Urothelium cell line (cell line): ENCODE results near the gene GMPPB.
"Not testable (repeated sequence)": the region's sequence is repeated elsewhere in the genome, so short reads cannot be mapped to it uniquely, and the experiment has no call there.

Experiments
- DNase-seq: peaks from one replicate; pipeline ENCODE4 v3.0.0; 2011; ENCODE audit warnings: low spot score, mixed read lengths
- FAIRE-seq: peaks from 2 replicates; lab custom pipeline; 2011; peaks lifted over from hg19 to GRCh38; lab: Jason Lieb, UNC

The GMPPB gene

GRCh38 chr3:49694409-49695070, 29.2 kb downstream of the GMPPB start:
- DNase-seq, FAIRE-seq: not testable (repeated sequence)

- not testable (repeated sequence) for DNase-seq, FAIRE-seq
Observed at GRCh38 chr3:49691481-49691880, 32.3 kb downstream of the GMPPB start.

GRCh38 chr3:49690856-49691255, 32.9 kb downstream of the GMPPB start:
- not testable (repeated sequence) for FAIRE-seq, DNase-seq

GRCh38 chr3:49689908-49690624, 33.7 kb downstream of the GMPPB start:
- FAIRE-seq: not testable (repeated sequence)
- DNase-seq: peak; percentile 27

- FAIRE-seq: no peak
- peak; percentile 92 for DNase-seq
Observed at GRCh38 chr3:49689046-49689907, 34.5 kb downstream of the GMPPB start, which contains the start of the genes MST1 and RNF123. Gene MST1, minus strand, starts transcription at chr3:49689474. Its CDS starts 783 bp downstream, at chr3:49688691. Gene RNF123, plus strand, starts transcription at chr3:49689557. Its CDS starts 1,609 bp downstream, at chr3:49691166.

GRCh38 chr3:49688338-49689045, 35.3 kb downstream of the GMPPB start:
- DNase-seq, FAIRE-seq: not testable (repeated sequence)

- DNase-seq, FAIRE-seq: not testable (repeated sequence)
Observed at GRCh38 chr3:49687424-49687795, 36.3 kb downstream of the GMPPB start.

- DNase-seq, FAIRE-seq: not testable (repeated sequence)
Observed at GRCh38 chr3:49686769-49687423, 36.9 kb downstream of the GMPPB start.

GRCh38 chr3:49686346-49686745, 37.4 kb downstream of the GMPPB start:
- not testable (repeated sequence) for DNase-seq, FAIRE-seq

GRCh38 chr3:49685846-49686245, 37.9 kb downstream of the GMPPB start:
- FAIRE-seq, DNase-seq: not testable (repeated sequence)

GRCh38 chr3:49685103-49685502, 38.6 kb downstream of the GMPPB start:
- FAIRE-seq, DNase-seq: not testable (repeated sequence)

- FAIRE-seq, DNase-seq: not testable (repeated sequence)
Observed at GRCh38 chr3:49684453-49684852, 39.3 kb downstream of the GMPPB start.

- DNase-seq: no peak
- no peak for FAIRE-seq
Observed at GRCh38 chr3:49683162-49683561, 40.6 kb downstream of the GMPPB start.

GRCh38 chr3:49681543-49681942, 42.2 kb downstream of the GMPPB start:
- no peak for DNase-seq
- FAIRE-seq: no peak

GRCh38 chr3:49681232-49681522, 42.6 kb downstream of the GMPPB start:
- DNase-seq (no peak), FAIRE-seq (no peak)

GRCh38 chr3:49680493-49681231, 43.1 kb downstream of the GMPPB start:
- DNase-seq (no peak), FAIRE-seq (no peak)

GRCh38 chr3:49675912-49676311, 47.8 kb downstream of the GMPPB start:
- DNase-seq: no peak
- no peak for FAIRE-seq

GRCh38 chr3:49674497-49674983, 49.2 kb downstream of the GMPPB start:
- FAIRE-seq: peak; percentile 68
- no peak for DNase-seq
